ENCODE measurements around the gene RAB19.

The RAB19 gene

GRCh38 chr7:140403878-140404564 lies at the start of gene RAB19:
RAB19 (plus strand) TSS chr7:140404058; CDS start chr7:140407647, 3,589 bp downstream.
- DNase-seq, result peak; percentile 81

- no peak for DNase-seq
Observed at GRCh38 chr7:140358024-140358411, 45.8 kb upstream of the RAB19 start.

- DNase-seq, result no peak
Observed at GRCh38 chr7:140358412-140359051, 45.3 kb upstream of the RAB19 start.

- no peak for DNase-seq
Observed at GRCh38 chr7:140360697-140361229, 43.1 kb upstream of the RAB19 start.

GRCh38 chr7:140364819-140365218 lies 39.0 kb upstream of the RAB19 start:
- no peak for DNase-seq

GRCh38 chr7:140367528-140367927 lies 36.3 kb upstream of the RAB19 start:
- DNase-seq, result no peak

GRCh38 chr7:140369294-140369693 lies 34.6 kb upstream of the RAB19 start:
- DNase-seq, result no peak

GRCh38 chr7:140375323-140375722 lies 28.5 kb upstream of the RAB19 start:
- no peak for DNase-seq

GRCh38 chr7:140375892-140376730 lies 27.7 kb upstream of the RAB19 start:
- no peak for DNase-seq

GRCh38 chr7:140383954-140384713 lies 19.7 kb upstream of the RAB19 start:
- DNase-seq, result no peak

GRCh38 chr7:140384894-140385545 lies 18.8 kb upstream of the RAB19 start:
- no peak for DNase-seq

GRCh38 chr7:140389445-140389844 lies 14.4 kb upstream of the RAB19 start:
- no peak for DNase-seq

- DNase-seq, result no peak
Observed at GRCh38 chr7:140390034-140390433, 13.8 kb upstream of the RAB19 start.

- DNase-seq, result peak; percentile 67
Observed at GRCh38 chr7:140390466-140391190, 13.2 kb upstream of the RAB19 start.

- no peak for DNase-seq
Observed at GRCh38 chr7:140391634-140392033, 12.2 kb upstream of the RAB19 start.

GRCh38 chr7:140393756-140394306 lies 10.0 kb upstream of the RAB19 start:
- DNase-seq, result no peak

- DNase-seq, result peak; percentile 93
Observed at GRCh38 chr7:140397784-140398750, 5.8 kb upstream of the RAB19 start, which contains the start of gene SLC37A3. SLC37A3 (minus strand) TSS chr7:140398530; CDS start chr7:140382526, 16,004 bp downstream.

GRCh38 chr7:140398821-140399220 lies 5.0 kb upstream of the RAB19 start:
- DNase-seq, result no peak

GRCh38 chr7:140400381-140400780 lies 3.5 kb upstream of the RAB19 start:
- DNase-seq, result no peak
